ENCODE measurements around the gene SPECC1L. TPM values are rescaled to one million over a fixed set of nuclear protein-coding genes. Genes with fewer than 3 reads are reported as not detected.

Gene SPECC1L
- total RNA-seq, 1 donor from 2014 or later: 69.9 TPM

GRCh38 chr22:24350627-24351026 lies 80.0 kb downstream of the SPECC1L start:
- no peak for TF ChIP-seq CTCF (IDR thresholded peaks at IDR 0.05)
- H3K36me3 ChIP-seq: peaks cover 94% of the 10 kb centered on the region

GRCh38 chr22:24353121-24353520 lies 82.5 kb downstream of the SPECC1L start:
- intact Hi-C loops (cut with DNase I): no loop called here
- TF ChIP-seq CTCF (IDR thresholded peaks at IDR 0.05): no peak
- Histone ChIP-seq H3K27ac (no peak overlapping the region), H3K27me3 (ENCODE audit: low read depth) (no peaks in the 10 kb centered on the region), H3K4me1 (peaks cover 3% of the 10 kb centered on the region), H3K36me3 (peaks cover 74% of the 10 kb centered on the region), H3K4me3 (no peak overlapping the region), H3K9me3 (no peaks in the 10 kb centered on the region)
- ATAC-seq: no peak
- DNase-seq: no peak

More at GRCh38 chr22:24350627-24351026, 80.0 kb downstream of the SPECC1L start:
- Histone ChIP-seq H3K4me1 (no peaks in the 10 kb centered on the region), H3K27me3 (ENCODE audit: low read depth) (no peaks in the 10 kb centered on the region), H3K9me3 (no peaks in the 10 kb centered on the region), H3K27ac (no peak overlapping the region), H3K4me3 (no peak overlapping the region)
- DNase-seq (no peak), ATAC-seq (no peak)
- intact Hi-C loops (cut with DNase I): no loop called here

GRCh38 chr22:24355574-24355973 lies 84.9 kb downstream of the SPECC1L start:
- DNase-seq (no peak), ATAC-seq (no peak)
- Histone ChIP-seq H3K27ac (no peak overlapping the region), H3K4me3 (no peak overlapping the region), H3K27me3 (ENCODE audit: low read depth) (no peaks in the 10 kb centered on the region), H3K4me1 (peaks cover 16% of the 10 kb centered on the region), H3K36me3 (peaks cover 72% of the 10 kb centered on the region), H3K9me3 (no peaks in the 10 kb centered on the region)
- TF ChIP-seq CTCF (IDR thresholded peaks at IDR 0.05): no peak
- intact Hi-C loops (cut with DNase I): no loop called here

DNA sequence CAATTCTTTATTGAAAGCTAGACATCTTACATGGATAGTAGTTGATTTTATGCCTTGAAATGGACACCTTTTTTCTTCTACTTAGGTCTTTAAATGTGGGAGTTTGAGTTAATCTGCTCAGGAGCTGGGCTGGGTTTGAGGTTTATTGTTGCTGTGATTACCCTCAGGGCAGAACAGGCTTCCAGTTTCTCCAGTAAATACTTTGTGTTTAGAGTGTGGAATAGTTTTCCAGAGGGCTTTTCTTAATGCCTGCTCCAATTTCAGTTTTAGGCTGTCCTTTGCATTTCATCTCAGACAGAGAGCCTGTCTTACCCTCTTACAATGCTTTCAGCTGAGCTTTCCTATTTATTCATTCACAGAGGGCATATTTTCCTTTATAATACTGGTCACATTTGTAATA lies 86.9 kb downstream of the SPECC1L start:
- TF ChIP-seq CTCF (IDR thresholded peaks at IDR 0.05): no peak
- intact Hi-C loops (cut with DNase I): no loop called here
- Histone ChIP-seq H3K4me1 (peaks cover 34% of the 10 kb centered on the region), H3K36me3 (peaks cover 67% of the 10 kb centered on the region), H3K27ac (no peak overlapping the region), H3K27me3 (ENCODE audit: low read depth) (no peaks in the 10 kb centered on the region), H3K9me3 (no peaks in the 10 kb centered on the region), H3K4me3 (no peak overlapping the region)
- ATAC-seq: no peak
- no peak for DNase-seq

- H3K4me3 ChIP-seq: no peak overlapping the region
- H3K4me1 ChIP-seq: peaks cover 34% of the 10 kb centered on the region
- no peak for TF ChIP-seq CTCF (IDR thresholded peaks at IDR 0.05)
- DNase-seq (no peak), ATAC-seq (no peak)
- no peaks in the 10 kb centered on the region for H3K27me3 ChIP-seq (ENCODE audit: low read depth)
- intact Hi-C loops (cut with DNase I): no loop called here
- no peaks in the 10 kb centered on the region for H3K9me3 ChIP-seq
- peaks cover 69% of the 10 kb centered on the region for H3K36me3 ChIP-seq
- peak overlapping the region; percentile 22 for H3K27ac ChIP-seq
These were observed 87.6 kb downstream of the SPECC1L start for GRCh38 chr22:24358105-24358836.
